Small intestine (tissue), 7 donors: ENCODE measurements around the gene RPL19. TPM values are rescaled to one million over a fixed set of nuclear protein-coding genes. Genes with fewer than 3 reads are reported as not detected.
"Not testable (repeated sequence)": the region's sequence is repeated elsewhere in the genome, so short reads cannot be mapped to it uniquely, and the experiment has no call there.

Source experiments
- DNase-seq, 2 donors: peaks; one replicate each; pipeline versions ENCODE4 v3.0.0 to v3.0.0-alpha.2; 2013
- FAIRE-seq: peaks from 2 replicates; lab custom pipeline; 2012; peaks lifted over from hg19 to GRCh38; lab: Jason Lieb, UNC
- H3K27ac ChIP-seq, 3 donors: one replicate each; pipeline ENCODE4 v1.5.1; 2013; ENCODE audit warnings: low read length in 2 of 3, mild to moderate bottlenecking in 2 of 3, control low read depth in 1 of 3, inconsistent platforms in 1 of 3, low read depth in 1 of 3, moderate library complexity in 1 of 3
- H3K27me3 ChIP-seq, 3 donors: one replicate each; pipeline ENCODE4 v1.6.1; 2013; ENCODE audit warnings: low read length in 3 of 3, inconsistent platforms in 1 of 3; ENCODE audit not compliant: control insufficient read depth in 3 of 3, insufficient read depth in 3 of 3
- H3K36me3 ChIP-seq, 3 donors: one replicate each; pipeline ENCODE4 v1.6.1; 2013; ENCODE audit warnings: low read length in 3 of 3, inconsistent platforms in 1 of 3, low read depth in 1 of 3, mild to moderate bottlenecking in 1 of 3, moderate library complexity in 1 of 3; ENCODE audit not compliant: control insufficient read depth in 3 of 3, insufficient read depth in 2 of 3
- H3K4me1 ChIP-seq, 3 donors: one replicate each; pipeline ENCODE4 v1.6.1; 2013; ENCODE audit warnings: low read length in 2 of 3, inconsistent platforms in 1 of 3, low read depth in 1 of 3, mild to moderate bottlenecking in 1 of 3, moderate library complexity in 1 of 3; ENCODE audit not compliant: control insufficient read depth in 3 of 3, insufficient read depth in 2 of 3
- H3K4me3 ChIP-seq, 3 donors: one replicate each; pipeline ENCODE4 v1.5.1; 2013; ENCODE audit warnings: low read length in 3 of 3, control low read depth in 1 of 3, inconsistent platforms in 1 of 3, low read depth in 1 of 3, mild to moderate bottlenecking in 1 of 3, moderate library complexity in 1 of 3
- H3K9me3 ChIP-seq, 2 donors: one replicate each; pipeline ENCODE4 v1.6.1; 2013; ENCODE audit warnings: low read depth in 1 of 2, low read length in 1 of 2; ENCODE audit not compliant: control insufficient read depth in 2 of 2, insufficient read depth in 1 of 2
- WGBS, 3 donors: extraction: QIAGEN DNeasy Blood & Tissue Kit; methylation state at CpG; one replicate each; pipeline ENCODE4 v1.1.7; 2013; 5-methylcytosine and 5-hydroxymethylcytosine counted together
- polyA plus RNA-seq, 4 donors: library from polyadenylated mRNA; stranded (reverse) in 3 of 4; unstranded in 1 of 4; fragments of 200-250 nt in 3 of 4; fragments of 120-200 nt in 1 of 4; gene quantifications; one replicate each; pipeline versions ENCODE4 v1.2.1 to v1.2.3, GENCODE V29; 2013
- donor health status: healthy with polysubstance abuse.
- donor health status: control.
- donor health status: control.
- donor health status: Bipolar disorder and iron deficiency.
- donor health status: healthy.

Gene RPL19
- polyA plus RNA-seq, 4 donors, result 1,923 to 3,263 (median 2,767) TPM

DNA sequence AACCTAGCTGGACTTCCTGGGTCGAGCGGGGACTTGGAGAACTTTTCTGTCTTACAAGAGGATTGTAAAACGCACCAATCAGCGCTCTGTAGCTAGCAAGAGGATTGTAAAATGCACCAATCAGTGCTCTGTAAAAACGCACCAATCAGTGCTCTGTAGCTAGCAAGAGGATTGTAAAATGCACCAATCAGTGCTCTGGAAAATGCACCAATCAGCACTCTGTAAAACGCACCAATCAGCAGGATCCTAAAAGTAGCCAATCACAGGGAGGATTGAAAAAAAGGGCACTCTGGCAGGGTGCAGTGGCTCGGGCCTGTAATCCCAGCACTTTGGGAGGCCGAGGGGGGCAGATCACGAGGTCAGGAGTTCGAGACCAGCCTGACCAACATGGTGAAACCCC is 31.6 kb upstream of the RPL19 start:
- not testable (repeated sequence) for H3K4me1 ChIP-seq, FAIRE-seq, H3K4me3 ChIP-seq, H3K36me3 ChIP-seq, H3K9me3 ChIP-seq, DNase-seq, H3K27ac ChIP-seq
- 95 to 96% (median 96%) methylated on average over 10 of the region's 10 CpGs for WGBS, 3 donors
- peaks cover 0 to 35% (median 4%) of the 10 kb centered on the region in 3 donors for H3K27me3 ChIP-seq

DNA sequence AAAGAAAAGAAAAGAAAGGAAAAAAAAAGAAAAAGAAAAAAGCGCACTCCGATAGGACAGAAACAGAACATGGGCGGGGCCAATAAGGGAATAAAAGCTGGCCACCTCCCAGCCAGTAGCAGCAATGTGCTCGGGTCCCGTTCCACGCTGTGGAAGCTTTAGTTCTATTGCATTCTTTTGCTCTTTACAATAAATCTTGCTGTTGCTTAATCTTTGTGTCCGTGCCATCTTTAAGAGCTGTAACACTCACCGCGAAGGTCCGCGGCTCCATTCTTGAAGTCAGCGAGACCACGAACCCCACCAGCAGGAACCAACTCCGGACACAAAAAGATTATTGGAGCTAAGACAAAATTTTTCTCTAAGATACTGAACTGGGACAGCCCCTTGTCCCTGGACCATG is 31.0 kb upstream of the RPL19 start:
- 79 to 84% (median 84%) methylated on average over 14 of the region's 14 CpGs for WGBS, 3 donors
- DNase-seq, result no peak

DNA sequence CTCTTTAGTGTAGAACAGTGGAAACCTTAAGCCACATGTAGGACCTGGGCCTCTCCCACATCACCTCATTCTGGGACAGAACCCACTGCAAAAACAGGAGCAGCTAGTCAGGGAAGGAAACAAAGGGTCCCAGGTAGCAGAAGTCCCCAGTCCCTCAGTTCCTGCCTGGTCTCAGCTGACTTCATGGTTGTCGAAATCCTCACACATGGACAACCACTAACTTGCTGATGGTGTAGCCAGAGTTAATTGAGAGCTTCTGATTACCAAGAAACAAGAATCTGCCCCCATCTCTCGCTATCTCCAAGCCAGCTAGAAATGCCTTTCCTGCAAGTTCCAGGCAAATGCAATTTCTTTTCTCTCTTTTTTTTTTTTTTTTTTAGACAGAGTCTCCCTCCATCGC is 30.6 kb upstream of the RPL19 start:
- WGBS, 3 donors, result 79 to 85% (median 83%) methylated on average over 3 of the region's 3 CpGs
- FAIRE-seq (no peak), DNase-seq (no peak)
- Histone ChIP-seq H3K4me3 (no peak overlapping the region), H3K9me3 (no peaks in the 10 kb centered on the region), H3K27ac (no peak overlapping the region), H3K36me3 (peaks cover 0 to 2% (median 0%) of the 10 kb centered on the region in 3 donors), H3K4me1 (peaks cover 0 to 6% (median 0%) of the 10 kb centered on the region in 3 donors), H3K27me3 (peaks cover 0 to 33% (median 4%) of the 10 kb centered on the region in 3 donors)

More for the DNA sequence above, 31.0 kb upstream of the RPL19 start:
- peaks cover 0 to 35% (median 4%) of the 10 kb centered on the region in 3 donors for H3K27me3 ChIP-seq
- no peaks in the 10 kb centered on the region for H3K9me3 ChIP-seq
- FAIRE-seq, result no peak
- no peak overlapping the region for H3K27ac ChIP-seq
- H3K4me1 ChIP-seq, result peaks cover 0 to 6% (median 0%) of the 10 kb centered on the region in 3 donors
- H3K4me3 ChIP-seq, result no peak overlapping the region
- peaks cover 0 to 1% (median 0%) of the 10 kb centered on the region in 3 donors for H3K36me3 ChIP-seq

DNA sequence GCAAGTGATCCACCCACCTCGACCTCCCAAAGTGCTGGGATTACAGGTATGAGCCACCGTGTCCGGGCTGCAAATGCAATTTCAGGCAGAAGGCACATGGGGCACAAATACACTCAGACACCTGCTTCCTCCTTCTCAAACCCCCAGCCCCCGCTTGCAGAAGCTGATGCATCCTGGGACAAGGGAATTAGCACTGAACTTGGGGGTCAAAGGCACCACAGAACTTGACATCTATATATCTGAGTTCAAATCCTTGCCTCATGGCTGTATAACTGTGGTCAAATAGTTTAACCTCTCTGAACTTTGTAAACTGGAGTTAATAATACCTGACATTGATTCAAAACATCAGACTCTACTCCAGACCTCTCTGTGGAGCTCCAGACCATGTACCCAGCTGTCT is 30.0 kb upstream of the RPL19 start:
- Histone ChIP-seq H3K4me3 (no peak overlapping the region), H3K27me3 (peaks cover 0 to 27% (median 4%) of the 10 kb centered on the region in 3 donors), H3K36me3 (peaks cover 0 to 4% (median 0%) of the 10 kb centered on the region in 3 donors), H3K9me3 (no peaks in the 10 kb centered on the region), H3K4me1 (peaks cover 0 to 7% (median 0%) of the 10 kb centered on the region in 3 donors), H3K27ac (no peak overlapping the region)
- DNase-seq, result no peak
- 40 to 51% (median 45%) methylated on average over 4 of the region's 4 CpGs for WGBS, 3 donors
- FAIRE-seq, result no peak

DNA sequence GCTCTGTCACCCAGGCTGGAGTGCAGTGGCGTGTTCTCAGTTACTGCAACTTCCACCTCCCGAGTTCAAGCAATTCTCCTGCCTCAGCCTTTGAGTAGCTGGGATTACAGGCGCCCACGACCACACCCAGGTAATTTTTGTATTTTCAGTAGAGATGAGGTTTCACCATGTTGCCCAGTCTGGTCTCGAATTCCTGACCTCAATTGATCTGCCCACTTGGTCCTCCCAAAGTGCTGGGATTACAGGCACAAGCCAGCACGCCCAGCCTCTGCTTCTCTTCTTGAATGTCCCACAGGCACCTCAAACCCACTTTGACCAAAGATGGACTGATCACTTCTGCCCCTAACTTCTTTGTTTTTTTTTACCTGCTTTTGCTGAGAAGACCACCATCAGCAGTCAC is 29.5 kb upstream of the RPL19 start:
- H3K27me3 ChIP-seq, result peaks cover 0 to 23% (median 3%) of the 10 kb centered on the region in 3 donors
- DNase-seq, result no peak
- FAIRE-seq, result no peak
- H3K4me1 ChIP-seq, result peaks cover 0 to 5% (median 0%) of the 10 kb centered on the region in 3 donors
- WGBS, 3 donors, result 66 to 72% (median 72%) methylated on average over 6 of the region's 6 CpGs
- H3K4me3 ChIP-seq, result no peak overlapping the region
- peaks cover 0 to 7% (median 0%) of the 10 kb centered on the region in 3 donors for H3K36me3 ChIP-seq
- no peak overlapping the region for H3K27ac ChIP-seq
- no peaks in the 10 kb centered on the region for H3K9me3 ChIP-seq

DNA sequence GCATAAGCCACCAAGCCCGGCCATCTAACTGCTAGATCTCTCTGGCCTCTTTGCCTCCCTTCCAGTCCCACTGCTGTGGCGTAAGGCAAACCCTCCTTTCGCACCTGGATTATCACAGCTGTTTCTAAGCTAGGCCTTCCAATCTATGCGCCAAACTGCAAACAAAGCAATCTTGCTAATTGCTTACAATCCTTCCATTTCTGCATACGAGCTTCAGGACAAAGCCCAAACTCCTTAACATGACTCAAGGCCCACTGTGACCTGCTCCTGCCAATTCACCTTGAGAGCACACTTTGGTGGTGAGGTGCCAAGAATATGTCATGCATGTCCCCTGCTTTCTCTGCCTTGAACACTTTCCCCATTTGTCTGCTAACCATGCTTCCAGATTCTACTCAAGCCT is 28.1 kb upstream of the RPL19 start:
- Histone ChIP-seq H3K36me3 (peaks cover 0 to 8% (median 0%) of the 10 kb centered on the region in 3 donors), H3K4me1 (peaks cover 0 to 4% (median 0%) of the 10 kb centered on the region in 3 donors), H3K27me3 (peaks cover 0 to 9% (median 0%) of the 10 kb centered on the region in 3 donors), H3K4me3 (no peak overlapping the region), H3K9me3 (no peaks in the 10 kb centered on the region), H3K27ac (no peak overlapping the region)
- WGBS, 3 donors, result 64 to 77% (median 65%) methylated on average over 5 of the region's 5 CpGs
- DNase-seq (no peak), FAIRE-seq (no peak)

DNA sequence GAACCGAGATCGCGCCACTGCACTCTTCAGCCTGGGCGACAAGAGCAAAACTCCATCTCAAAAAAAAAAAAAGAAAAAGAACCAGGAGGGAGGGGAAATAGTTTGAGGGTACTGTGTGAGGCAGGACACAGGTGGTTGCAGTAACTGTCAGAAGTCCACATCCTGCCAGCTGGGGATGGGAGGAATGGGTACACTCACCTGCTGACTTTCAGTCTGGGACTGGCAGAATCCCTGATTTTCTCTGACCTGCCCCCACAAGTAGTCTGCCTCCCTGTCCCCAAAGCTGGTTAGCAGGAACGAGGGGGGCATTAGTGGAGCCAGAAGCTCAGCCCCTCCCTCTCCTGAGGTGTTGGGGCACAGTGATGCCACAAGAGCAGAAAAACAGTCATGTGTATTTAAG is 27.0 kb upstream of the RPL19 start:
- Histone ChIP-seq H3K36me3 (peaks cover 0 to 19% (median 0%) of the 10 kb centered on the region in 3 donors), H3K27ac (no peak overlapping the region), H3K4me1 (peaks cover 0 to 6% (median 0%) of the 10 kb centered on the region in 3 donors), H3K4me3 (no peak overlapping the region), H3K9me3 (no peaks in the 10 kb centered on the region), H3K27me3 (peaks cover 0 to 6% (median 0%) of the 10 kb centered on the region in 3 donors)
- no peak for DNase-seq
- FAIRE-seq, result no peak
- 60 to 80% (median 71%) methylated on average over 5 of the region's 5 CpGs for WGBS, 3 donors

DNA sequence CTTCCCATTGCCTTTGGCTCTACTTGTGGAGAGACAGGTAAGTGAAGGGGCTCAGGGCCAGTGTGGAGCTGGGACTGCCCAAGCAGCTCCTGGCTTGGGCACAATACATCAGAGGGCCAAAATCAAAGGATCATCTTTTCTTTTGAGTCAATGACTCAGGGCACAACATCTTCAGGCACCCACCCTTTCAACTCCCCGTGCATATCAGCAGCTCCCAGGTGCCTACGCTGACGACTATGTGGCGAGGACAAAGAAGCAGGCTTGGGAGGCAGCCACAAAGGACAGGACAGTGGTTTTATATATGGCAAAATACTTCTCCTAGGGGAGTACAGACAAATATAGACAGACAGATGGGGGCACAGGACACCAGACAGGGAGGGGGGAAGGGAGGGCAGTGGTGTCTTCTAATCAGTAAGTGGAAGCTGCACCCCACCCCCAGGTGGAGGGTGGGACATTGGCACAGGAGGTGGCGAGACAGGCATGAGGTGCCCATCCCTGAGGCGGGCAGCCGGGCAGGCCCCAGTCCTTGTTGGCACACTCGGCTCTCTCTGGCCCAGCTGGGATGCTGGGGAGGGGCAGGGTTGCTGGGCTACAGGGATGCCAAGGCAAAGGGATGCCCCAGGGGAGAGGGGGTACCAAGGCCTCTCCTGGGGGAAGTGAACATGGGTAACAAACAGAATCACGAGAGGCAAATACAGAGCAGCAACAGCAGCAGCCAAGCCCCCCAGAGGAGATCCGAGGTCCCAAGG is 26.4 kb upstream of the RPL19 start:
- Histone ChIP-seq H3K4me3 (no peak overlapping the region), H3K4me1 (peaks cover 0 to 8% (median 0%) of the 10 kb centered on the region in 3 donors), H3K36me3 (peaks cover 0 to 19% (median 0%) of the 10 kb centered on the region in 3 donors), H3K27me3 (peaks cover 0 to 6% (median 0%) of the 10 kb centered on the region in 3 donors), H3K9me3 (no peaks in the 10 kb centered on the region), H3K27ac (no peak overlapping the region)
- FAIRE-seq, result no peak
- no peak for DNase-seq
- WGBS, 3 donors, result 53 to 63% (median 58%) methylated on average over 10 of the region's 10 CpGs
